IPS-18a (cell line): ENCODE data around the gene ARHGDIB.

Source experiments
- H3K27ac ChIP-seq: one replicate; pipeline ENCODE4 v1.5.1; 2013; ENCODE audit warnings: low read length
- H3K27me3 ChIP-seq: one replicate; pipeline ENCODE4 v1.6.1; 2013; ENCODE audit warnings: mild to moderate bottlenecking, low read length; ENCODE audit not compliant: control insufficient read depth, insufficient read depth
- H3K36me3 ChIP-seq: one replicate; pipeline ENCODE4 v1.6.1; 2013; ENCODE audit warnings: low read depth, low read length; ENCODE audit not compliant: control insufficient read depth
- H3K4me1 ChIP-seq: one replicate; pipeline ENCODE4 v1.6.1; 2013; ENCODE audit warnings: low read depth, low read length; ENCODE audit not compliant: control insufficient read depth
- H3K4me3 ChIP-seq: one replicate; pipeline ENCODE4 v1.5.1; 2013; ENCODE audit warnings: low read length
- H3K9ac ChIP-seq: one replicate; pipeline ENCODE4 v1.6.1; 2013; ENCODE audit warnings: mild to moderate bottlenecking, low read length, moderate library complexity
- H3K9me3 ChIP-seq: one replicate; pipeline ENCODE4 v1.6.1; 2013; ENCODE audit warnings: low read depth, low read length; ENCODE audit not compliant: control insufficient read depth

The ARHGDIB gene

GRCh38 chr12:14981049-14981448, 19.6 kb upstream of the ARHGDIB start:
- H3K9ac ChIP-seq, result no peak overlapping the region
- no peaks in the 10 kb centered on the region for H3K36me3 ChIP-seq
- no peak overlapping the region for H3K4me3 ChIP-seq
- H3K27me3 ChIP-seq, result no peaks in the 10 kb centered on the region
- no peaks in the 10 kb centered on the region for H3K9me3 ChIP-seq
- H3K27ac ChIP-seq, result no peak overlapping the region
- no peaks in the 10 kb centered on the region for H3K4me1 ChIP-seq

- no peaks in the 10 kb centered on the region for H3K4me1 ChIP-seq
- H3K27me3 ChIP-seq, result no peaks in the 10 kb centered on the region
- no peak overlapping the region for H3K27ac ChIP-seq
- H3K9ac ChIP-seq, result no peak overlapping the region
- H3K4me3 ChIP-seq, result no peak overlapping the region
- no peaks in the 10 kb centered on the region for H3K9me3 ChIP-seq
- H3K36me3 ChIP-seq, result no peaks in the 10 kb centered on the region
Observed at GRCh38 chr12:14979468-14979867, 18.1 kb upstream of the ARHGDIB start.

- Histone ChIP-seq H3K27ac (no peak overlapping the region), H3K9ac (no peak overlapping the region), H3K27me3 (no peaks in the 10 kb centered on the region), H3K9me3 (no peaks in the 10 kb centered on the region), H3K36me3 (no peaks in the 10 kb centered on the region), H3K4me1 (no peaks in the 10 kb centered on the region), H3K4me3 (no peak overlapping the region)
Observed at GRCh38 chr12:14976658-14977057, 15.3 kb upstream of the ARHGDIB start.

- Histone ChIP-seq H3K36me3 (no peaks in the 10 kb centered on the region), H3K9ac (no peak overlapping the region), H3K4me3 (no peak overlapping the region), H3K9me3 (no peaks in the 10 kb centered on the region), H3K4me1 (no peaks in the 10 kb centered on the region), H3K27ac (no peak overlapping the region), H3K27me3 (no peaks in the 10 kb centered on the region)
Observed at GRCh38 chr12:14975457-14975856, 14.1 kb upstream of the ARHGDIB start.

GRCh38 chr12:14974633-14975032, 13.2 kb upstream of the ARHGDIB start:
- no peak overlapping the region for H3K4me3 ChIP-seq
- no peak overlapping the region for H3K9ac ChIP-seq
- no peaks in the 10 kb centered on the region for H3K9me3 ChIP-seq
- no peaks in the 10 kb centered on the region for H3K4me1 ChIP-seq
- H3K27ac ChIP-seq, result no peak overlapping the region
- no peaks in the 10 kb centered on the region for H3K36me3 ChIP-seq
- H3K27me3 ChIP-seq, result no peaks in the 10 kb centered on the region

GRCh38 chr12:14972816-14973215, 11.4 kb upstream of the ARHGDIB start, which contains the start of gene PDE6H:
PDE6H (plus strand) TSS chr12:14973042; CDS start chr12:14978013, 4,971 bp downstream.
- Histone ChIP-seq H3K4me1 (no peaks in the 10 kb centered on the region), H3K27me3 (no peaks in the 10 kb centered on the region), H3K9ac (no peak within 1 kb of the TSS), H3K36me3 (no peaks in the 10 kb centered on the region), H3K27ac (no peak within 1 kb of the TSS), H3K9me3 (no peaks in the 10 kb centered on the region), H3K4me3 (no peak within 1 kb of the TSS)

- Histone ChIP-seq H3K9ac (no peak overlapping the region), H3K36me3 (no peaks in the 10 kb centered on the region), H3K9me3 (no peaks in the 10 kb centered on the region), H3K4me3 (no peak overlapping the region), H3K27me3 (no peaks in the 10 kb centered on the region), H3K4me1 (no peaks in the 10 kb centered on the region), H3K27ac (no peak overlapping the region)
Observed at GRCh38 chr12:14970473-14970872, 9.1 kb upstream of the ARHGDIB start.

- Histone ChIP-seq H3K9me3 (no peaks in the 10 kb centered on the region), H3K4me3 (no peak overlapping the region), H3K27ac (no peak overlapping the region), H3K36me3 (no peaks in the 10 kb centered on the region), H3K27me3 (no peaks in the 10 kb centered on the region), H3K4me1 (no peaks in the 10 kb centered on the region), H3K9ac (no peak overlapping the region)
Observed at GRCh38 chr12:14968478-14968877, 7.1 kb upstream of the ARHGDIB start.

- H3K4me3 ChIP-seq, result no peak overlapping the region
- no peaks in the 10 kb centered on the region for H3K4me1 ChIP-seq
- no peaks in the 10 kb centered on the region for H3K36me3 ChIP-seq
- no peaks in the 10 kb centered on the region for H3K27me3 ChIP-seq
- H3K9ac ChIP-seq, result no peak overlapping the region
- H3K9me3 ChIP-seq, result no peaks in the 10 kb centered on the region
- H3K27ac ChIP-seq, result no peak overlapping the region
Observed at GRCh38 chr12:14965221-14965620, 3.8 kb upstream of the ARHGDIB start.

GRCh38 chr12:14964406-14964805, 3.0 kb upstream of the ARHGDIB start:
- Histone ChIP-seq H3K9me3 (no peaks in the 10 kb centered on the region), H3K4me1 (no peaks in the 10 kb centered on the region)

GRCh38 chr12:14963520-14963919, 2.1 kb upstream of the ARHGDIB start:
- no peak overlapping the region for H3K4me3 ChIP-seq
- no peak overlapping the region for H3K27ac ChIP-seq
- H3K36me3 ChIP-seq, result no peaks in the 10 kb centered on the region
- H3K4me1 ChIP-seq, result no peaks in the 10 kb centered on the region
- H3K27me3 ChIP-seq, result no peaks in the 10 kb centered on the region
- no peak overlapping the region for H3K9ac ChIP-seq
- no peaks in the 10 kb centered on the region for H3K9me3 ChIP-seq

More at GRCh38 chr12:14964406-14964805, 3.0 kb upstream of the ARHGDIB start:
- Histone ChIP-seq H3K27me3 (no peaks in the 10 kb centered on the region), H3K36me3 (no peaks in the 10 kb centered on the region), H3K9ac (no peak overlapping the region), H3K27ac (no peak overlapping the region), H3K4me3 (no peak overlapping the region)

- Histone ChIP-seq H3K27ac (no peak overlapping the region), H3K36me3 (no peaks in the 10 kb centered on the region), H3K9ac (no peak overlapping the region), H3K4me3 (no peak overlapping the region), H3K9me3 (no peaks in the 10 kb centered on the region), H3K27me3 (no peaks in the 10 kb centered on the region), H3K4me1 (no peaks in the 10 kb centered on the region)
Observed at GRCh38 chr12:14962797-14963196, 1.4 kb upstream of the ARHGDIB start.
